Measurements from ENCODE around the gene CACNB4.
A peak's percentile ranks its signal among the peaks of the same experiment; 100 is the strongest.

Gene CACNB4

GRCh38 chr2:151823651-151824050 is 275.2 kb downstream of the CACNB4 start:
- Histone ChIP-seq H3K79me1 (replicated peaks; ENCODE audit: low read length, poor library complexity, severe bottlenecking) (peaks cover 4% of the 10 kb centered on the region), H2AFZ (ENCODE audit: low read depth, low read length) (no peak overlapping the region), H2BK120ac (ENCODE audit: low read depth, low read length) (no peak overlapping the region), H3K9ac (ENCODE audit: low read length) (no peak overlapping the region), H3K4me3 (ENCODE audit: insufficient read depth in 1 of 2, low read depth in 1 of 2, low read length in 2 of 2) (peak overlapping the region in 1 of 2 experiments; percentile 21), H3K18ac (ENCODE audit: low read depth in 1 of 2, low read length in 2 of 2) (no peak overlapping the region), H2BK15ac (ENCODE audit: low read depth, poor library complexity, severe bottlenecking) (no peak overlapping the region), H2BK5ac (ENCODE audit: low read depth, low read length, poor library complexity, severe bottlenecking) (no peak overlapping the region), H4K91ac (ENCODE audit: low read length) (no peak overlapping the region), H3K27me3 (ENCODE audit: control insufficient read depth in 1 of 2, insufficient read depth in 1 of 2, low read length in 2 of 2) (no peaks in the 10 kb centered on the region), H3K4me2 (ENCODE audit: low read length, poor library complexity, severe bottlenecking) (no peak overlapping the region), H2AK5ac (ENCODE audit: low read length, severe bottlenecking) (no peak overlapping the region), H3K27ac (ENCODE audit: low read length, poor library complexity, severe bottlenecking) (no peak overlapping the region), H3K23ac (ENCODE audit: low read length in 2 of 2) (no peak overlapping the region), H4K8ac (ENCODE audit: low read length) (peak overlapping the region; percentile 41), H3K9me3 (ENCODE audit: control insufficient read depth, low read length) (no peaks in the 10 kb centered on the region), H3K4ac (ENCODE audit: low read depth in 1 of 2, low read length in 2 of 2) (no peak overlapping the region), H3K36me3 (ENCODE audit: control insufficient read depth in 1 of 2, insufficient read depth in 2 of 2, low read depth in 1 of 2, low read length in 2 of 2) (no peaks in the 10 kb centered on the region), H3K4me1 (ENCODE audit: control insufficient read depth, insufficient read depth, low read depth, low read length) (peaks cover 7% of the 10 kb centered on the region), H3K14ac (ENCODE audit: low read length in 2 of 2) (no peak overlapping the region), H2BK12ac (ENCODE audit: low read length in 2 of 2) (no peak overlapping the region)
- no peak for DNase-seq
- 79% methylated on average over 6 of the region's 6 CpGs for WGBS

GRCh38 chr2:151819920-151820319 is 278.9 kb downstream of the CACNB4 start:
- H2BK120ac ChIP-seq (ENCODE audit: low read depth, low read length): no peak overlapping the region
- H3K27ac ChIP-seq (ENCODE audit: low read length, poor library complexity, severe bottlenecking): no peak overlapping the region
- no peak overlapping the region for H2BK12ac ChIP-seq (ENCODE audit: low read length in 2 of 2)
- no peak overlapping the region for H3K14ac ChIP-seq (ENCODE audit: low read length in 2 of 2)
- H3K4me1 ChIP-seq (ENCODE audit: control insufficient read depth, insufficient read depth, low read depth, low read length): peaks cover 6% of the 10 kb centered on the region
- H3K4me2 ChIP-seq (ENCODE audit: low read length, poor library complexity, severe bottlenecking): no peak overlapping the region
- no peak overlapping the region for H2BK5ac ChIP-seq (ENCODE audit: low read depth, low read length, poor library complexity, severe bottlenecking)
- H3K9ac ChIP-seq (ENCODE audit: low read length): no peak overlapping the region
- WGBS: 97% methylated on average over 2 of the region's 2 CpGs
- no peak for DNase-seq
- no peak overlapping the region for H4K91ac ChIP-seq (ENCODE audit: low read length)
- no peak overlapping the region for H3K4ac ChIP-seq (ENCODE audit: low read depth in 1 of 2, low read length in 2 of 2)
- no peak overlapping the region for H3K4me3 ChIP-seq (ENCODE audit: insufficient read depth in 1 of 2, low read depth in 1 of 2, low read length in 2 of 2)
- no peak overlapping the region for H3K18ac ChIP-seq (ENCODE audit: low read depth in 1 of 2, low read length in 2 of 2)
- H3K9me3 ChIP-seq (ENCODE audit: control insufficient read depth, low read length): no peaks in the 10 kb centered on the region
- peaks cover 10% of the 10 kb centered on the region for H3K79me1 ChIP-seq (replicated peaks; ENCODE audit: low read length, poor library complexity, severe bottlenecking)
- peaks cover 3 to 5% of the 10 kb centered on the region in 2 experiments for H3K36me3 ChIP-seq (ENCODE audit: control insufficient read depth in 1 of 2, insufficient read depth in 2 of 2, low read depth in 1 of 2, low read length in 2 of 2)
- H2BK15ac ChIP-seq (ENCODE audit: low read depth, poor library complexity, severe bottlenecking): no peak overlapping the region
- no peak overlapping the region for H3K23ac ChIP-seq (ENCODE audit: low read length in 2 of 2)
- no peak overlapping the region for H2AK5ac ChIP-seq (ENCODE audit: low read length, severe bottlenecking)
- H3K27me3 ChIP-seq (ENCODE audit: control insufficient read depth in 1 of 2, insufficient read depth in 1 of 2, low read length in 2 of 2): no peaks in the 10 kb centered on the region
- H2AFZ ChIP-seq (ENCODE audit: low read depth, low read length): no peak overlapping the region
- no peak overlapping the region for H4K8ac ChIP-seq (ENCODE audit: low read length)

- no peak for DNase-seq
- Histone ChIP-seq H3K79me1 (replicated peaks; ENCODE audit: low read length, poor library complexity, severe bottlenecking) (peaks cover 7% of the 10 kb centered on the region), H4K8ac (ENCODE audit: low read length) (no peak overlapping the region), H3K18ac (ENCODE audit: low read depth in 1 of 2, low read length in 2 of 2) (no peak overlapping the region), H3K4me3 (ENCODE audit: insufficient read depth in 1 of 2, low read depth in 1 of 2, low read length in 2 of 2) (no peak overlapping the region), H2AFZ (ENCODE audit: low read depth, low read length) (no peak overlapping the region), H4K91ac (ENCODE audit: low read length) (no peak overlapping the region), H3K23ac (ENCODE audit: low read length in 2 of 2) (no peak overlapping the region), H2BK12ac (ENCODE audit: low read length in 2 of 2) (no peak overlapping the region), H3K9ac (ENCODE audit: low read length) (no peak overlapping the region), H2BK5ac (ENCODE audit: low read depth, low read length, poor library complexity, severe bottlenecking) (no peak overlapping the region), H3K27me3 (ENCODE audit: control insufficient read depth in 1 of 2, insufficient read depth in 1 of 2, low read length in 2 of 2) (no peaks in the 10 kb centered on the region), H2AK5ac (ENCODE audit: low read length, severe bottlenecking) (no peak overlapping the region), H2BK120ac (ENCODE audit: low read depth, low read length) (no peak overlapping the region), H3K9me3 (ENCODE audit: control insufficient read depth, low read length) (no peaks in the 10 kb centered on the region), H2BK15ac (ENCODE audit: low read depth, poor library complexity, severe bottlenecking) (no peak overlapping the region), H3K4me1 (ENCODE audit: control insufficient read depth, insufficient read depth, low read depth, low read length) (peaks cover 2% of the 10 kb centered on the region), H3K36me3 (ENCODE audit: control insufficient read depth in 1 of 2, insufficient read depth in 2 of 2, low read depth in 1 of 2, low read length in 2 of 2) (peaks cover 6 to 16% of the 10 kb centered on the region in 2 experiments), H3K4me2 (ENCODE audit: low read length, poor library complexity, severe bottlenecking) (no peak overlapping the region), H3K14ac (ENCODE audit: low read length in 2 of 2) (no peak overlapping the region), H3K4ac (ENCODE audit: low read depth in 1 of 2, low read length in 2 of 2) (no peak overlapping the region), H3K27ac (ENCODE audit: low read length, poor library complexity, severe bottlenecking) (no peak overlapping the region)
- 100% methylated on average over 1 of the region's 3 CpGs for WGBS
These were observed 280.9 kb downstream of the CACNB4 start for GRCh38 chr2:151817929-151818328.

GRCh38 chr2:151816843-151817242 is 282.0 kb downstream of the CACNB4 start:
- Histone ChIP-seq H2BK120ac (ENCODE audit: low read depth, low read length) (no peak overlapping the region), H3K4ac (ENCODE audit: low read depth in 1 of 2, low read length in 2 of 2) (no peak overlapping the region), H3K4me2 (ENCODE audit: low read length, poor library complexity, severe bottlenecking) (no peak overlapping the region), H3K4me3 (ENCODE audit: insufficient read depth in 1 of 2, low read depth in 1 of 2, low read length in 2 of 2) (no peak overlapping the region), H3K27ac (ENCODE audit: low read length, poor library complexity, severe bottlenecking) (no peak overlapping the region), H2AK5ac (ENCODE audit: low read length, severe bottlenecking) (no peak overlapping the region), H3K9ac (ENCODE audit: low read length) (no peak overlapping the region), H3K23ac (ENCODE audit: low read length in 2 of 2) (no peak overlapping the region), H3K14ac (ENCODE audit: low read length in 2 of 2) (no peak overlapping the region), H3K79me1 (replicated peaks; ENCODE audit: low read length, poor library complexity, severe bottlenecking) (peaks cover 7% of the 10 kb centered on the region), H2AFZ (ENCODE audit: low read depth, low read length) (no peak overlapping the region), H3K4me1 (ENCODE audit: control insufficient read depth, insufficient read depth, low read depth, low read length) (peaks cover 2% of the 10 kb centered on the region), H2BK5ac (ENCODE audit: low read depth, low read length, poor library complexity, severe bottlenecking) (no peak overlapping the region), H3K9me3 (ENCODE audit: control insufficient read depth, low read length) (no peaks in the 10 kb centered on the region), H2BK15ac (ENCODE audit: low read depth, poor library complexity, severe bottlenecking) (no peak overlapping the region), H3K27me3 (ENCODE audit: control insufficient read depth in 1 of 2, insufficient read depth in 1 of 2, low read length in 2 of 2) (no peaks in the 10 kb centered on the region), H3K36me3 (ENCODE audit: control insufficient read depth in 1 of 2, insufficient read depth in 2 of 2, low read depth in 1 of 2, low read length in 2 of 2) (peaks cover 8 to 26% of the 10 kb centered on the region in 2 experiments), H3K18ac (ENCODE audit: low read depth in 1 of 2, low read length in 2 of 2) (no peak overlapping the region), H4K8ac (ENCODE audit: low read length) (no peak overlapping the region), H4K91ac (ENCODE audit: low read length) (no peak overlapping the region), H2BK12ac (ENCODE audit: low read length in 2 of 2) (no peak overlapping the region)
- DNase-seq: no peak
- WGBS: 97% methylated on average over 2 of the region's 2 CpGs

Data from mesenchymal stem cell (in vitro differentiated cells and primary cell).